OCI-LY1 (cell line): ENCODE results near the gene KLF11.

Experiments
- CTCF ChIP-seq: fragments of 200-600 bp; sonication (generic), shearing (Covaris generic); IDR thresholded peaks from 2 replicates; pipeline ENCODE4 v1.5.1; 2017; ENCODE audit warnings: mild to moderate bottlenecking, antibody characterized with exemption, low read length, moderate library complexity, mixed read lengths
- EZH2 ChIP-seq: fragments of 200-600 bp; sonication (generic), shearing (Covaris generic); IDR thresholded peaks from 2 replicates; pipeline ENCODE4 v1.8.0; 2017; ENCODE audit warnings: borderline replicate concordance, mixed run types, mild to moderate bottlenecking, antibody characterized with exemption, low read length, moderate library complexity, mixed read lengths

GRCh38 chr2:10002681-10003080, 40.7 kb upstream of the KLF11 start:
- TF ChIP-seq CTCF (no peak), EZH2 (no peak)
